LoVo (cell line): ENCODE data around the gene RCAN2.

ENCODE experiments used
- DNase-seq: peaks from one replicate; pipeline ENCODE4 v3.0.0-alpha.2; 2016; ENCODE audit warnings: low spot score

The RCAN2 gene

DNA sequence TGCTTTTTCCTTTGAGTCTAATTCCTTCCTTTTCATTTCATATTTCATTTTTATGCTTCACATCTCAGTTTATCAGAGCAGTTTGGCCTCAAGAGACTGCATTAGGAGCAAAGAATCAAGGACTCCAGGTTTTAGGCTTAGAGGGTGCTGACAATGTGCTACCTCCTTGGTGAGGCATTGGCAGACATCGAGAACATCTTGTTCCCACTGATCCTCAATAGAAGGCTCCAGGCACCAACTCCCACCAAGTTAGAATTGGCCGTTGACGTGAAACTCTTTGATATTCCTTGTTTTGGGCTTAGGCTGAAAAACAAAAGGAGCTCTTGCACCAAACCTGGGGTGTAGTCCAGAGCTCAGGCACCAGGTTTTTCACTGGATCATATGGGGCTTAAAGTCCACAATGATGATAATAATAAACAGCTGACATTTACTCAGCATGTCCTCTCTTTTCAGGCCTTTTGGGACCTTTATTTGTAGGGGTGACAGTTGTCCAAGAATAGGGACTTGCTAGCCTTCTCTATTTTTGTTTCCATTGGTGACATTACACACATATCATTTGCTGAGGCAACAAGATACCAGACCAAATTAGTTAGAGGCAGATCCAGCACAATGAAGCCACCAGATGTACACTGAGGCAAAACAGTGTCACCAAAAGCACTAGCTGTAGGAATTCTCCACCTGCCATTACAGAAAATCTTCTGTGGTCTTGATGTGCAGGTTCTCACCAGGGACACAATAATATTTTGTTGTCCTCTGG is 239.5 kb downstream of the RCAN2 start:
- no peak for DNase-seq

GRCh38 chr6:46248143-46248542 is 243.1 kb downstream of the RCAN2 start:
- DNase-seq: no peak

DNA sequence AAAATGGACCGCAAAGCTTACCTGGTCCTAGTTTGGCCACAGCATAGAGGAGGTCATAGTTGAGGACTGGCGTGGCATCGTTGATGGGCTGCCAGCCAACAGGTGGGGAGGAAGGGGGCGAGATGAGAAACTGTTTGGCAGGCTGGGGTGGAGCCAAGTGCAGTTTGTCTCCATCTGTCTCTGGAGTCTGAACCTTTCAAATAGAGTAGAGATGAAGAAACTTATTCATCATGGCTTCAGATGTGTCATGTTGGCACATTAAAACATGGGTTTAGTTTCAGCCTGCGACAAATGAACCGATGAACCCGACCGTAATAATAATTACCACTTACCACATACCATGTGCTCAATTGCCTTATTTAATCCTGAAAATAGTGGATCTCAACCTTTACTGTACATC is 244.5 kb downstream of the RCAN2 start:
- no peak for DNase-seq

GRCh38 chr6:46246081-46246480 is 245.2 kb downstream of the RCAN2 start:
- no peak for DNase-seq

GRCh38 chr6:46244670-46245069 is 246.6 kb downstream of the RCAN2 start:
- no peak for DNase-seq

DNA sequence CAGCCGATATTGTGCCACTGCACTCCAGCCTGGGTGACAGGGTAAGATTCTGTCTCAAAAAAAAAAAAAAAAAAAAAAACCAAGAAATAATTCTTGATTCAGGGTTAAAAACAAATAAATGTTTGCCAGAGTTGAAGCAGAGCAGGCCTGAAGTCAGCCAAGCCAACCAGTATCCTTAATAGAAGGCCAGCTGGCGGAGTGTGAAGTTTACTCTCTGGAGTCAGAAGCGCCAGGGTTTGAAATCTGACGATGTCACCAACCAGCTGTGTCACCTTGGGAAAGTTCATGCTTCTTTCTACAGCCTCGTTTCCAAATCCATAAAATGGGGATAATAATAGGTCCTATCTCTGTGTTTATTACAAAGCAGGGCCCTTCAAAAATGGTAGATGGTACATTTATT is 247.5 kb downstream of the RCAN2 start:
- DNase-seq: no peak

GRCh38 chr6:46242921-46243320 is 248.3 kb downstream of the RCAN2 start:
- no peak for DNase-seq

GRCh38 chr6:46240866-46241565 is 250.2 kb downstream of the RCAN2 start:
- DNase-seq: no peak

- DNase-seq: no peak
Observed at GRCh38 chr6:46236752-46237151, 254.5 kb downstream of the RCAN2 start.

GRCh38 chr6:46235242-46235641 is 256.0 kb downstream of the RCAN2 start:
- DNase-seq: no peak

- DNase-seq: no peak
Observed at GRCh38 chr6:46234700-46235099, 256.5 kb downstream of the RCAN2 start.

- DNase-seq: no peak
Observed at GRCh38 chr6:46234156-46234556, 257.1 kb downstream of the RCAN2 start.

- no peak for DNase-seq
Observed at GRCh38 chr6:46233129-46233528, 258.1 kb downstream of the RCAN2 start.

GRCh38 chr6:46222286-46222685 is 269.0 kb downstream of the RCAN2 start:
- no peak for DNase-seq

- peak; percentile 14 for DNase-seq
Observed at GRCh38 chr6:46221222-46221793, 269.9 kb downstream of the RCAN2 start.

DNA sequence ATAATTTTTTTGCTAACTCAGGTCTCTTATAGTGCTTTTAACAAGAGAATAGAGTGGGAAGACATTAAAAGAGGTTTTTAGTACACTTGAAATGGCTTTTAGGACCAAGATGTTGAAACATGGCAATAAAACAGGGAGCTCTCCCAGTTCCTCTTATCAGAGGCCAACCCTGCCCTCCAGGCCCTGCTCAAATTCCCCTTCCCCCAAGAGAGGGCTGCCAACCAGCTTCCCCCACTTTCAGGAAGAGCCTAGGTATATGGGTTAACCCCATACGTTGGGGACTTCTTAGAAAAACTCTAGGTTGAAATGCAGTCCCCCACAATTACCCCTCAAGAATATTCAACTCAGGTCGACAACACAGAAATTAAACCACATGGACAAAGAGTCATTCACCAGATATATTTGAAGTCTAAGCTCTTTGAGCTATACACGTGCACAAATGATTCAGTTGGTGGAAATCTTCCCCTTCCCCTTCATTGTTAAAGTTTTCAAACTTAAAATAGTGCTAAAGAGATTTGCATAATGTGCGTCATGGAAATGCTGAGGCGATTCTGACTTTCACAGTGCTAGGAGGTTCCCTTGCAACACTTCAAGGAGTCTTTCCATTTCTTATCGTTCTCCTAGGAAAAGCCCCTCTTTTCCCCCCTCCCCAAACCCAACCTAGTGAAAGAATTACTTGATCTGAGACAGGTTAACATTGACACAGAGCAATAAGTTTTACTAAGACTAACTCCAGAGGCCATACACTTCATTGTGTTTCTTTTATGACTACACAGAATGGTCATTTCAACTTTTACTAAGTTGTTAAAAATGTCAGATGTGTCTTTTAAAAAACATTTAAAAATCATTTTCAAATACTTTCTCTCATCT is 270.7 kb downstream of the RCAN2 start:
- DNase-seq: no peak

GRCh38 chr6:46219661-46220060 is 271.6 kb downstream of the RCAN2 start:
- DNase-seq: no peak

DNA sequence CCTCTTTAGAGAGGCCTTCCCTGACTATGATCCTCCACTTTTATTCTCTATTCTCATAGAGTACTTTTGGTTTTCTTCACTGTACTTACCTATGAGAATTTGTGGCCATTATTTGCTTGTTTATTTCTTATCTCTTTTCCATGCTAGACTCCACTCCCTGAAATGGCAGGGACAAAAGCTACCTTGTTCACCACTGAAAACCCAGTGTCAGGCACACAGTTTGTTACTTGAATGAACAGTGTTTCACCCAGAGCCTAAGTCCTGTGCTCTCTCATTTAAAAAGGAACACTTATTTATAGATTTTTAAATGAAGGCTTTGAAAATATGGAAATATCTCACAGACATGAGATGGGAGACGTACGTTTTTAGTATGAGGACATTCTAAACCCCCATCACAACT is 272.8 kb downstream of the RCAN2 start:
- DNase-seq: no peak

DNA sequence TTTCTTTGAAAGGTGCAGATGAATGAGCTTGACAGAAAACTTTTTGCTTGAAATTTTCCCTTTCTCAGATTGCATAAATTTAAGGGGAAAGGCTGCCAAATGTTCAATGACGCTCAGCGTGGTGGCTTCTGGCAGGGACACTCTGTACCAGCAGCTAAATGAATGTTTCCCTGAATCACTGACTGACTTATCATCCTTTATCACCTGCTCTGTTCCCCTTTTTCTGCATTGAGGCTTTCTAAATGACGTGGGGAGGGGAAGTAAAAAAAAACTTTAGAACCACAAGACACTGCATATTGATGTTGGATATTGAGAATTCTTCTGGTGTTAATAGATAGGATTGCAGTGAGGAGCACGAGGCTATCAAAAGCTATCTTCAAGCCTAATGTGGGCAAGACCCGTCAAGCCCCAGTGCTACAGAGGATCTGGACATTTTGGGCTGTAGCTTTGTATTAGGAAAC is 273.5 kb downstream of the RCAN2 start:
- no peak for DNase-seq

- no peak for DNase-seq
Observed at GRCh38 chr6:46216879-46217278, 274.4 kb downstream of the RCAN2 start.

DNA sequence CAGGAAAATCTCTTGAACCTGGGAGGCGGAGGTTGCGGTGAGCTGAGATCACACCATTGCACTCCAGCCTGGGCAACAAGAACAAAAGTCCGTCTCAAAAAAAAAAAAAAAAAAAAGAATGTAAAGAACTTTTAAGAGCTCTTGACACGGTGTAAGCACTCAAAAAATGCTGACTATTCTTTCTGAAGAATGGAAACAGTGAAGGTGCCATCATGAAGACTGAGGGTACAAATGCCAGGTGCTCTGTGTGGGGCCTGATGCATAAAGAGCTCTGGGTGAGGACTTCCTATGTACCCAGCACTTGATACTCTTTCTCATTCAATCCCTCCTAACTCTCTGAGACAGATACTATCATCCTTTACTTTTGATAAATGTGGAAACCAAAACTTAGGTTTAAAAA is 275.5 kb downstream of the RCAN2 start:
- no peak for DNase-seq

- no peak for DNase-seq
Observed at GRCh38 chr6:46215213-46215612, 276.0 kb downstream of the RCAN2 start.
